Stimulated activated CD8-positive, alpha-beta memory T cell treated with anti-CD3 and anti-CD28 coated beads, Interleukin-4, amount 100 ng/mL, for 1 hour (primary cell): ENCODE measurements around the gene KYNU.
A peak's percentile ranks its signal among the peaks of the same experiment; 100 is the strongest.
"Not testable (repeated sequence)": the region's sequence is repeated elsewhere in the genome, so short reads cannot be mapped to it uniquely, and the experiment has no call there.

Source experiments
- DNase-seq, 2 donors: peaks; one replicate each; pipeline ENCODE4 v3.0.0-alpha.2; 2020; ENCODE audit warnings: low read depth in 2 of 2, low spot score in 1 of 2

The KYNU gene

DNA sequence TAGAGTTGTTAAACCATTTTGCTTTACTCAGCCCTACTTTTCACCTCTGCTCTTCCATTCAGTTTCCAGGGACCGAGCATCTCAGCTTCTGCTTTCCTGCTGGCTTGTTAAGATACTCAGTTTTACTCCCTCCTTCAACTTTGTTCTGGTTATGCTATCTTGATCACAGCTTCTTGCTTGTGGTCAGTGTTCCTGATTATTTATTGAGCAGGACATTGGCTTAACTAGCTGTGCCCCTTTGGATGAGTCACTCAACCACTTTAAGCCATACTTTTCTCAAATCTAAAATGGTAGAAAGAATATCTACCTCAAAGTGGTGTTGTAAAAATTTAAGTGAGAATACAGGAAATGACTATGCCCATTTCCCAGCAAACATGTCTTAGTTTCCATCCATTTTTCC lies 124.0 kb downstream of the KYNU start:
- DNase-seq: no peak

DNA sequence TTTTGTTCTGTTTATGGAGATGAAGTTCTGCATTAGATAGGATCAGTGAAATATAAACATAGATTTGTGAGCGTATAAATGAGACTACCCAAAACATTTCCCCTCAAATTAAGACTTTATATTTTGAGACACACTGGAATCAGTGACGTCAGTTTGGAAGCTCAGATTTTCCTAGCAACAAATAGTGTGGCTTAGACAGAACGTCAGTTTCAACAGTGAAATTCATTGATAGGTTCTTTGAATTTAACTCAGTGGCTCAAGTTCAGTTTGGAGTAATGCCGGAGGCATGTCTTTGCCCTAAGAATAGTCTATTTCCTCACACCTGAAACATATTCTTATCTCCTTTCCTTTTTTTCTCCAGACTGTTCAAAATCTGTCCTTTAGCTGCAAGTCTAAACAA lies 138.2 kb downstream of the KYNU start:
- no peak for DNase-seq

DNA sequence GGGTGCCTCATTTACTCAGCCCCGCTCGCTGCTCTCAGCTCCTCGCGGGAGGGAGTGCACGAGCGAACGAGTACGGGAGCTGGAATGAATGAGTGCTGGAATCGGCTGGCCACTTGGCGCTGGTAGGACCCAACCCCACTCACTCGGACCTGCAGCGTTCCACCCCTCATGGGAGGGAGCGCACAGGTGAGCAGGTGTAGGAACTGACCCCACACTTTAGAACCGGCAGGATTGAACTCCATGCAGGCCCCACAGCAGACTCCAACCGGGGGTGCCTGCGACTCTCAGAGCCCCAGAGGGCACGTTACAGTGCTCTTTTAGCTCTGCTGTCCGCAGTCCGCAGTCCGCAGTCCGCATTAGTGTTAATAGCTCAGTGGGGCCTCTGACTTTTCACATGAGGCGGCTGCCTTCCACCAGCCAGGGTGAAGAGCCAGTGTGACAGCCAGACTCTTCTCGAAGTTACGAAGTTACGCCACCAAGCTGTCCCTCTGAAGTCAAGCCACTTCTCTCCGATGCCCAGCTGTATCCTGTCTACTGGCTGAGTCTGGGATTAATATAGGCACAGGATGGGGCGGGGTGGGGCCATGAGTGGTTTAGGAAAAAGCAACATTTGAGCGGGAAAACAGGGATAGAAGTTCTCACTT lies 149.1 kb downstream of the KYNU start:
- no peak for DNase-seq

- no peak for DNase-seq
Observed at GRCh38 chr2:143029141-143029540, 151.7 kb downstream of the KYNU start.

GRCh38 chr2:143030127-143030526 lies 152.7 kb downstream of the KYNU start:
- DNase-seq: no peak

DNA sequence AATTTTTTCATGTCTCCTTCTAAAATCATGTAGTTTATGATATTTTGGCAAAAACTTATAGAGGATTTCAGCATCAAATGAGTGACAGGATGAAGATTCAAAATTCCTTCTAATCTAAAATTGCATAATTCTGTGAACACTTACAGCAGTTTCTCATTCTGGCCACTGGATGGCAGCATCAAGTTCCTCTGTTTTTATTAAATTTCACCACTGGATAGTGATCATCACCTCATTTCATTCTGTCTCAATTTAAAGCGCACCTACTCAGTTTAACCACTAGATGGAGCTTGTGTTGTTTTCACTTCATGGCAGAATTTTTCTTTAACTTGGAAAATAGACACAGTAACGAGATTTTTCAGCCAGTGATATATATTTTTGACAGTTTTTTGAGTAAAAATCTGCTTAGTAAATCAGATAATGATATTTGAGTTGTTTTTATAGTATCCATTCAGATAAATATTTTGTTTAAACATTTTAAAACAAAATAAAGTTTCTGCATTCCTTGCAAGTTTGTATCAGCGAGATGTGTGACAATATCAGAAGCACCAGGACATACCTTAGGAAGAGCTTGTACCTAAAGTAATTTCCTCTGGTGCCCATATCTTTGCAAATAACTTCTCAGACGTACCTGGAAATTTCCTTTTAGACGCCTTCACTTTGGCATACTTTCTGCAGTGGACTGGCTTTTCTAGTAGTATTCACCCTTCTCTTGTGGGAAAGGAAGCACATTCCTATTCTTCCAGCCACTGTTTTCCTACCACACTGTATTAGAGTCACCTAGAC lies 157.0 kb downstream of the KYNU start:
- peak; percentile 11 to 38 for DNase-seq

DNA sequence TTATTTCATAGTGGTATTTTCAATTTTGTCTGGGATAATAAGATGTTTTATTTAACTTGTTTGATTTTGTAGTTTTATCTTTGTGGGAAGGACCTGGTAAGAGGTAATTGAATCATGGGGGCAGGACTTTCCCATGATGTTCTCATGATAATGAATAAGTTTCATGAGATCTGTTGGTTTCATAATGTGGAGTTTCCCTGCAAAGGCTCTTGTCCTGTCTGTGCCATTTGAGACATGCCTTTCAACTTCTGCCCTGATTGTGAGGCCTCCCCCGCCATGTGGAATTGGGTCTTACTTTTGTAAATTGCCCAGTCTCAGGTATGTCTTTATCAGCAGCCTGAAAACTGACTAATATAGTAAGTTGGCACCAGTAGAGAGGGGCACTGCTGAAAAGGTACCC lies 174.0 kb downstream of the KYNU start:
- no peak for DNase-seq

GRCh38 chr2:143053437-143053836 lies 176.0 kb downstream of the KYNU start:
- not testable (repeated sequence) for DNase-seq

GRCh38 chr2:143056550-143056949 lies 179.1 kb downstream of the KYNU start:
- no peak for DNase-seq

GRCh38 chr2:143058851-143059250 lies 181.4 kb downstream of the KYNU start:
- no peak for DNase-seq

GRCh38 chr2:143063612-143064200 lies 186.2 kb downstream of the KYNU start:
- DNase-seq: no peak

GRCh38 chr2:143068094-143068493 lies 190.6 kb downstream of the KYNU start:
- DNase-seq: no peak

- no peak for DNase-seq
Observed at GRCh38 chr2:143068509-143068908, 191.0 kb downstream of the KYNU start.

DNA sequence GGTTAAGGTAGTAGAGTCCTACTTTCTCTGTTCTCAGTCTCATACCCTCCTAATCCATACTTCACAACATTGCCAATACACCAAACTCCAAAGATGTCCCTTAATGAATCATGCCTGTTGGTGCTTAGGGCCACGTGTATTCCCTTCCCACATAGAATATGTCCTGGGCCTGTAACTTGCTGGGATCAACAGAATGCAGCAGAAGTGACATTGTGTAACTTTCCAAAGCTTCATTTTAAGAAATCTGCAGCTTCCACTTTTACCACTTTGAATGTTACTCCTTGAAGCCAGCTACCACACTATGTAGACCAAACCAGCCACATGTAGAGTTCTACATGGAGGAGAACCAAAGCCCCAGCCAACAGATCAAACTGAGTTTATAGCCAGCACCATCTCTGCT lies 193.2 kb downstream of the KYNU start:
- no peak for DNase-seq

DNA sequence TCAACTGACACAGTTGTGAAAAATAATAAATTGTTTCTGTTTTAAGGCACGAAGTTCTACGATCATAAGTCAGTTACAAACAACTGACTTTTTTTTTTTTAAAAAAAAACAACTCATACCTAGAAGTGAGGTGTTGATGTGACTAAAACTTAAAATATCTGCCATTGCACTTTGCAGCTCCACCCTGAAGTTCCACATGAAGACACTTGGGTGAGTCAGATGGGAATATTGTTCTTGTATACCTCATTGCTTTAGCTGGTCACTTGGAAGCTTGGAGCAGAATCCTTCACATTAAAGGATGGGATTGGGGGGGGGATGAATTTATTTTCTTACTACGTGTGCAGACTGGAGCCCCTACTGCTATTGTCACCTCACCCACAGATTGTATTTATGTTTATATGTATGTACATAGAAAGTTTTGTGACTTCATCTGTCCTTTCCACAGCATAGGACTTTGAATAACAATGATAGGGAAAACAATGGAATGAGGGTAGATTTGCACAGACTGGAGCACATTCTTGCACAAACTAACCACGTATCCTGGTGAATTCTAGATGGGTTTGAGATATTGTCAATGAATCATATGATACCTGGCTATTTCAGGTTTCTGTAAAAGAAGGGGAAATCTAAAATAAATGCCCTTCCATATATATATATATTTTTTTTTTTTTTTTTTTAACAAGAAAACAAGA lies 193.9 kb downstream of the KYNU start:
- DNase-seq: no peak

DNA sequence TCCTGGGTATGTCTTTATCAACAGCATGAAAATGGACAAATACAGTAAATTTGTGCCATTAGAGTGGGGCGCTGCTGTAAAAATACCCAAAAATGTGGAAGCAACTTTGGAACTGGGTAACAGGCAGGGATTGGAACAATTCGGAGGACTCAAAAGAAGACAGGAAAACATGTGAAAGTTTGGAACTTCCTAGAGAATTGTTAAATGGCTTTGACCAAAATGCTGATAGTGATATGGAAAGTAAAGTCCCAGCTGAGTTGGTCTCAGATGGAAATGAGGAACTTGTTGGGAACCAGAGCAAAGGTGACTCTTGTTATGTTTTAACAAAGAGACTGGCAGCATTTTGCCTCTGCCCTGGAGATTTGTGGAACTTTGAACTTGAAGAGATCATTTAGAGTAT lies 197.4 kb downstream of the KYNU start:
- not testable (repeated sequence) for DNase-seq

DNA sequence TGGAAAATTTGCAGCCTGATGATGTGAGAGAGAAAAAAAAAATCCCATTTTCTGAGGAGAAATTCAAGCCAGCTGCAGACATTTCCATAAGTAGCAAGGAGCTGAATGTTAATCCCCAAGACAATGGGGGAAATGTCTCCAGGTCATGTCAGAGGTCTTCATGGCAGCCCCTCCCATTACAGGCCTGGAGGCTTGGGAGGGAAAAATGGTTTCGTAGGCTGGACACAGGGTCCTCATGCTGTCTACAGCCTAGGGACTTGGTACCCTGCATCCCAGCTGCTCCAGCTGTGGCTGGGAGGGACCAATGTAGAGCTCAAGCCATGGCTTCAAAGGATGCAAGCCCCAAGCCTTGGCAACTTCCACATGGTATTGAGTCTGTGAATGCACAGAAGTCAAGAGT lies 198.2 kb downstream of the KYNU start:
- DNase-seq: no peak

DNA sequence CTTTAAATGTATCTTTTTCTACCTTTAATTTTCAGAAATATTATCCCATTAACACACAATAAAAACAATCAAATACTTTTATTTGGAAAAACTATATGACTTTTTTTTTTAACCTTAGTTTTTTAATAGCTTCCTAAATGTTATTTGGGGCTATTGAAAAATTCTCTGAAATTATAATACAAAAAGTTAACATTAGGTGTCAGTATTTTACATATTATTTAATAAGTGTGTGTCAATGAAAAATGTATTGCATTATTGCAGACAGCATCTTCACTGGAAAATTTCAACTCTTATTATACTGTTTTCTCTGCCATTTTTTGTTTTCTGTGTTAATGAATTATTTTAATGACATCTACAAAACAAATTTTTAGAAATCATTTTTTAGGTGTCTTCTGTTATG lies 200.6 kb downstream of the KYNU start:
- DNase-seq: no peak

DNA sequence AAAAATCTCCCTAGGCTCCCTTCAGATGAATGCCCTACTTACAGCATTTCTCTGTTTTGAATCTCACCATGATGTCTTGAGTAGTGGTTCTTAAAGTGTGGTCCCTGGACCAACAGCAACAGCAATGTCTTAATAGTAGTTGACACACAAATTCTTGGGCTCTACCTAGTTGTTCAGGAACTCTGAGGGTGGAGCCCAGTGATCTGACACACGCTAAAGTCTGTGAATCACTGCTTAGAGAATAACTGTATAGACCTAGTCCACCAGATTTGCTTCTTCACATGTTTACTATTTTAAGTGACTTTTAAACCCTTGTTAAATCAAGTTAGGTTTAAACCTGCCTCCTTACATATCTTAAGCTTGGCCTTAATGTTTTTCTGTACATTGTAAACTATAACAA lies 204.2 kb downstream of the KYNU start:
- DNase-seq: no peak

DNA sequence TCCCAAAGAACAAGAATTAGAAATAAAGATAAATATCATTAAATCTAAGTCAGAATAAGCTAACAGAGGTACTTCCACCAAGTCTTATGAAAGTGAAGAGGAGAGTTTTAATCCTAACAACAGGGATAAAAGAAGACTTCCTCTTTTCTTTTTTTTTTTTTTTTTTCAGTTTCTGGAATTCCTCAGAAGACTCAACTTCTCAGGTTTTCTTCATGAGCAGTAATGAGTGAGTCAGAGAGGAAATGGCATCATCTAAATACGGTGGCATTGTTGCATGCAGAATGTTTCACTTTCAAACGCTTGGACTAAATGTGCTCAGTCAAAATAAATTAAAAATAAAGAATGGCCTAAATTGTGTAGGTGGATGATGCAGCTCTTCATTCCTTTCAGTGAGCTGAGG lies 206.2 kb downstream of the KYNU start:
- DNase-seq: no peak

DNA sequence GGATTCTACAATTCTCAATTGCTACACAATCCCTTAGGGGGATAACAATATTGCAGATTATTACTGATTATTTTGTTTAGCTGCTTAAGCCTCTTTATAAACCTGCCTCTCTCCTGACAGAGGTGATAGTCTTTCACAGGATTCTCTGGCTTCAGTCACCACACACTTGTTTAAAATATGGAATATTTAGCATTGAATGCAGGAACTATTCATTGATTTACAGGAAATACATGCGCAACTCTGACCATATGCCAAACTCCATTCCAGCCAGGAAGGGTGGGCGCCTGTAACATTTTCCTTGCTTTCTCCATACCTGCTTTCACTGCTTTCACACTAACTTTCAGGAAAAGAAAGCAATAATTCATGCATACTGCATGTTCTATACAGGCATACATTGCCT lies 207.0 kb downstream of the KYNU start:
- DNase-seq: no peak
